ENCODE measurements around the gene DENND6B.

Gene DENND6B

GRCh38 chr22:50320671-50321325 lies 6.0 kb downstream of the DENND6B start:
- whole genome bisulfite sequencing (ENCODE audit: insufficient coverage, insufficient read length) = no CpG with 5 or more reads among the region's 10 CpGs
- H3K4me1 ChIP-seq (ENCODE audit: control insufficient read depth, insufficient read depth, low read length) = no peaks in the 10 kb centered on the region
- no peak for DNase-seq (ENCODE audit: low read depth, low spot score)

GRCh38 chr22:50320116-50320515 lies 6.7 kb downstream of the DENND6B start:
- Histone ChIP-seq H3K4me1 (ENCODE audit: control insufficient read depth, insufficient read depth, low read length) (no peaks in the 10 kb centered on the region), H3K27ac (ENCODE audit: low read length) (no peak overlapping the region), H3K27me3 (ENCODE audit: control insufficient read depth, insufficient read depth, low read length) (no peaks in the 10 kb centered on the region), H3K36me3 (ENCODE audit: control insufficient read depth, insufficient read depth, low read length) (no peaks in the 10 kb centered on the region), H3K9me3 (ENCODE audit: control insufficient read depth, insufficient read depth, low read length) (no peaks in the 10 kb centered on the region), H3K4me3 (ENCODE audit: low read length) (no peak overlapping the region)
- no CpG with 5 or more reads among the region's 8 CpGs for WGBS (ENCODE audit: insufficient coverage, insufficient read length)
- no peak for DNase-seq (ENCODE audit: low read depth, low spot score)

More at GRCh38 chr22:50320671-50321325, 6.0 kb downstream of the DENND6B start:
- Histone ChIP-seq H3K36me3 (ENCODE audit: control insufficient read depth, insufficient read depth, low read length) (no peaks in the 10 kb centered on the region), H3K27me3 (ENCODE audit: control insufficient read depth, insufficient read depth, low read length) (no peaks in the 10 kb centered on the region), H3K9me3 (ENCODE audit: control insufficient read depth, insufficient read depth, low read length) (no peaks in the 10 kb centered on the region), H3K27ac (ENCODE audit: low read length) (no peak overlapping the region), H3K4me3 (ENCODE audit: low read length) (no peak overlapping the region)

GRCh38 chr22:50319503-50319951 lies 7.3 kb downstream of the DENND6B start:
- Histone ChIP-seq H3K4me1 (ENCODE audit: control insufficient read depth, insufficient read depth, low read length) (peaks cover 1% of the 10 kb centered on the region; the same call in 1 of the 2 replicates), H3K36me3 (ENCODE audit: control insufficient read depth, insufficient read depth, low read length) (no peaks in the 10 kb centered on the region), H3K4me3 (ENCODE audit: low read length) (no peak overlapping the region), H3K9me3 (ENCODE audit: control insufficient read depth, insufficient read depth, low read length) (no peaks in the 10 kb centered on the region), H3K27ac (ENCODE audit: low read length) (no peak overlapping the region), H3K27me3 (ENCODE audit: control insufficient read depth, insufficient read depth, low read length) (no peaks in the 10 kb centered on the region)
- no peak for DNase-seq (ENCODE audit: low read depth, low spot score)
- WGBS (ENCODE audit: insufficient coverage, insufficient read length) = no CpG with 5 or more reads among the region's 15 CpGs

- Histone ChIP-seq H3K4me1 (ENCODE audit: control insufficient read depth, insufficient read depth, low read length) (peaks cover 2% of the 10 kb centered on the region), H3K9me3 (ENCODE audit: control insufficient read depth, insufficient read depth, low read length) (no peaks in the 10 kb centered on the region), H3K36me3 (ENCODE audit: control insufficient read depth, insufficient read depth, low read length) (no peaks in the 10 kb centered on the region), H3K27ac (ENCODE audit: low read length) (no peak overlapping the region), H3K4me3 (ENCODE audit: low read length) (no peak overlapping the region), H3K27me3 (ENCODE audit: control insufficient read depth, insufficient read depth, low read length) (no peaks in the 10 kb centered on the region)
- WGBS (ENCODE audit: insufficient coverage, insufficient read length) = no CpG with 5 or more reads among the region's 21 CpGs
- DNase-seq (ENCODE audit: low read depth, low spot score) = no peak
Measured at GRCh38 chr22:50318698-50319411, 8.0 kb downstream of the DENND6B start.

- no peaks in the 10 kb centered on the region for H3K27me3 ChIP-seq (ENCODE audit: control insufficient read depth, insufficient read depth, low read length)
- no peak overlapping the region for H3K27ac ChIP-seq (ENCODE audit: low read length)
- H3K4me1 ChIP-seq (ENCODE audit: control insufficient read depth, insufficient read depth, low read length) = peaks cover 2% of the 10 kb centered on the region
- no peaks in the 10 kb centered on the region for H3K9me3 ChIP-seq (ENCODE audit: control insufficient read depth, insufficient read depth, low read length)
- no peaks in the 10 kb centered on the region for H3K36me3 ChIP-seq (ENCODE audit: control insufficient read depth, insufficient read depth, low read length)
- no peak overlapping the region for H3K4me3 ChIP-seq (ENCODE audit: low read length)
- DNase-seq (ENCODE audit: low read depth, low spot score) = no peak
- no CpG with 5 or more reads among the region's 7 CpGs for WGBS (ENCODE audit: insufficient coverage, insufficient read length)
Measured at GRCh38 chr22:50318356-50318697, 8.5 kb downstream of the DENND6B start.

- DNase-seq (ENCODE audit: low read depth, low spot score) = no peak
- WGBS (ENCODE audit: insufficient coverage, insufficient read length) = no CpG with 5 or more reads among the region's 7 CpGs
- peaks cover 2% of the 10 kb centered on the region for H3K4me1 ChIP-seq (ENCODE audit: control insufficient read depth, insufficient read depth, low read length)
- H3K9me3 ChIP-seq (ENCODE audit: control insufficient read depth, insufficient read depth, low read length) = no peaks in the 10 kb centered on the region
- H3K27me3 ChIP-seq (ENCODE audit: control insufficient read depth, insufficient read depth, low read length) = no peaks in the 10 kb centered on the region
- H3K4me3 ChIP-seq (ENCODE audit: low read length) = no peak overlapping the region
- no peak overlapping the region for H3K27ac ChIP-seq (ENCODE audit: low read length)
- H3K36me3 ChIP-seq (ENCODE audit: control insufficient read depth, insufficient read depth, low read length) = no peaks in the 10 kb centered on the region
Measured at GRCh38 chr22:50317674-50318073, 9.1 kb downstream of the DENND6B start.

- no CpG with 5 or more reads among the region's 9 CpGs for WGBS (ENCODE audit: insufficient coverage, insufficient read length)
- DNase-seq (ENCODE audit: low read depth, low spot score) = no peak
- Histone ChIP-seq H3K27ac (ENCODE audit: low read length) (no peak overlapping the region), H3K4me3 (ENCODE audit: low read length) (no peak overlapping the region), H3K27me3 (ENCODE audit: control insufficient read depth, insufficient read depth, low read length) (no peaks in the 10 kb centered on the region), H3K9me3 (ENCODE audit: control insufficient read depth, insufficient read depth, low read length) (no peaks in the 10 kb centered on the region), H3K36me3 (ENCODE audit: control insufficient read depth, insufficient read depth, low read length) (no peaks in the 10 kb centered on the region), H3K4me1 (ENCODE audit: control insufficient read depth, insufficient read depth, low read length) (peaks cover 2% of the 10 kb centered on the region)
Measured at GRCh38 chr22:50317178-50317577, 9.6 kb downstream of the DENND6B start.

GRCh38 chr22:50316114-50317065 lies 10.4 kb downstream of the DENND6B start:
- H3K4me1 ChIP-seq (ENCODE audit: control insufficient read depth, insufficient read depth, low read length) = peaks cover 4% of the 10 kb centered on the region
- no peaks in the 10 kb centered on the region for H3K9me3 ChIP-seq (ENCODE audit: control insufficient read depth, insufficient read depth, low read length)
- DNase-seq (ENCODE audit: low read depth, low spot score) = no peak
- no peaks in the 10 kb centered on the region for H3K36me3 ChIP-seq (ENCODE audit: control insufficient read depth, insufficient read depth, low read length)
- no peaks in the 10 kb centered on the region for H3K27me3 ChIP-seq (ENCODE audit: control insufficient read depth, insufficient read depth, low read length)
- no peak overlapping the region for H3K27ac ChIP-seq (ENCODE audit: low read length)
- no peak overlapping the region for H3K4me3 ChIP-seq (ENCODE audit: low read length)
- no CpG with 5 or more reads among the region's 45 CpGs for WGBS (ENCODE audit: insufficient coverage, insufficient read length)

GRCh38 chr22:50315289-50316113 lies 11.3 kb downstream of the DENND6B start:
- Histone ChIP-seq H3K4me3 (ENCODE audit: low read length) (no peak overlapping the region), H3K27me3 (ENCODE audit: control insufficient read depth, insufficient read depth, low read length) (no peaks in the 10 kb centered on the region), H3K36me3 (ENCODE audit: control insufficient read depth, insufficient read depth, low read length) (no peaks in the 10 kb centered on the region), H3K9me3 (ENCODE audit: control insufficient read depth, insufficient read depth, low read length) (no peaks in the 10 kb centered on the region), H3K27ac (ENCODE audit: low read length) (no peak overlapping the region), H3K4me1 (ENCODE audit: control insufficient read depth, insufficient read depth, low read length) (peaks cover 4% of the 10 kb centered on the region)
- WGBS (ENCODE audit: insufficient coverage, insufficient read length) = no CpG with 5 or more reads among the region's 18 CpGs
- no peak for DNase-seq (ENCODE audit: low read depth, low spot score)

Measured in iPS DF 6.9 (cell line).